ENCODE results near the gene CEND1.

Gene CEND1

DNA sequence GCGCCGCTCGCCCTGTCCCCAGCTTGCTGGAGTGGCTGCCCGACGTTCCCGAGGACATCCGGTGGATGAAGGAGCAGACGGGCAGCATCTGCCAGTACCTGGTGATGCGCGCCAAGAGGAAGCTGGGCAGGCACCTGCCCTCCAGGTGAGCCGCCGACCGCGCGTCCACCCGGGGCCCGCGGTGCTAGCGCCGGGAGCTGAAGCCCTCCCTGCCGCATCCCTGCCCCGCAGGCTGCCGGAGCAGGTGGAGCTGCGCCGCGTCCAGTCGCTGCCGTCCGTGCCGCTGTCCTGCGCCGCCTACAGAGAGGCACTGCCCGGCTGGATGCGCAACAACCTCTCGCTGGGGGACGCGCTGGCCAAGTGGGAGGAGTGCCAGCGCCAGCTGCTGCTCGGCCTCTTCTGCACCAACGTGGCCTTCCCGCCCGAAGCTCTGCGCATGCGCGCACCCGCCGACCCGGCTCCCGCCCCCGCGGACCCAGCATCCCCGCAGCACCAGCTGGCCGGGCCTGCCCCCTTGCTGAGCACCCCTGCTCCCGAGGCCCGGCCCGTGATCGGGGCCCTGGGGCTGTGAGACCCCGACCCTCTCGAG, 34.5 kb upstream of the CEND1 start:
- Mint-ChIP-seq H3K36me3 (ENCODE audit: insufficient read depth) (peaks cover 55% of the 10 kb centered on the region), H3K4me3 (no peak overlapping the region), H3K4me1 (ENCODE audit: low read depth in 2 of 2) (peaks cover 14 to 23% of the 10 kb centered on the region in 2 donors), H3K9me3 (no peaks in the 10 kb centered on the region), H3K27ac (peak overlapping the region in 1 of 2 donors; percentile 70), H3K27me3 (peaks cover 6 to 22% of the 10 kb centered on the region in 2 donors)
- ATAC-seq (replicated peaks) (no peak), DNase-seq (no peak)

DNA sequence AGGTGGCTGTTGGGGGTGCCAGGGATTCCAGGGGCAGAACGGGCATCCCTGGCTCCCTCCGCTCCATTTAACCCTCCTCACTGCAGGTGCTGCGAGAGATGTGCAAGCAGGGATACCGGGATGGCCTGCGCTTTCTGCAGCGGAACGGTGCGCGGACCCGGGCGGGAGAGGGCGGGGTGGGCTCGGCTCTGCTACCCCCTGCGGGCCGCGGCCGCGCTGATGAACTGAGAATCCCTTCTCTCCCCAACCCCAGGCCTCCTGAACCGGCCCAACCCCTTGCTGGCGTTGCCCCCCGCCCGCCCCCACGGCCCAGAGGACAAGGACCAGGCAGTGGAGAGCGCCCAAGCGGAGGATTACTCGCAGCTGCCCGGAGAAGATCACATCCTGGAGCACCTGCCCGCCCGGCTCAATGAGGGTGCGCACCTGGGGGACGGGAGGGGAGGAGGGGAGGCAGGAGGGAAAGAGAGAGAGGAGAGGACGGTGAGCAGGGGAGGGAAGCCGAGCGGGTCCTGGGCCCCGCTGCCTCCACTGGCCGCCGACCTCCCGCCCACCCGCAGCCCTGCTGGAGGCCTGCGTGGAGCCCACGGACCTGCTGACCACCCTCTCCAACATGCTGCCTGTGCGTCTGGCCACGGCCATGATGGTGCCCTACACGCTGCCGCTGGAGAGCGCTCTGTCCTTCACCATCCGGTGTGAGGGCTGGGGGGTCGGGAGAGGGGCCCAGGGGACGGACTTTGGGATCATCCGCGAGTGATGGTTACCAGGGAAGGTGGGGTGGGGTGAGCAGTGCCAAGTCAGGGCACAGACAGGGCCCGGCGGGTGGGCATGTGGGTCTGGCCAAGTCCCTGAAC, 33.8 kb upstream of the CEND1 start:
- Mint-ChIP-seq H3K36me3 (ENCODE audit: insufficient read depth) (peaks cover 57% of the 10 kb centered on the region), H3K4me1 (ENCODE audit: low read depth in 2 of 2) (peaks cover 14 to 19% of the 10 kb centered on the region in 2 donors), H3K27me3 (peaks cover 6 to 15% of the 10 kb centered on the region in 2 donors), H3K4me3 (peak overlapping the region in 1 of 2 donors; percentile 34), H3K9me3 (no peaks in the 10 kb centered on the region), H3K27ac (peak overlapping the region in 1 of 2 donors; percentile 70)
- DNase-seq (no peak), ATAC-seq (replicated peaks) (no peak)

DNA sequence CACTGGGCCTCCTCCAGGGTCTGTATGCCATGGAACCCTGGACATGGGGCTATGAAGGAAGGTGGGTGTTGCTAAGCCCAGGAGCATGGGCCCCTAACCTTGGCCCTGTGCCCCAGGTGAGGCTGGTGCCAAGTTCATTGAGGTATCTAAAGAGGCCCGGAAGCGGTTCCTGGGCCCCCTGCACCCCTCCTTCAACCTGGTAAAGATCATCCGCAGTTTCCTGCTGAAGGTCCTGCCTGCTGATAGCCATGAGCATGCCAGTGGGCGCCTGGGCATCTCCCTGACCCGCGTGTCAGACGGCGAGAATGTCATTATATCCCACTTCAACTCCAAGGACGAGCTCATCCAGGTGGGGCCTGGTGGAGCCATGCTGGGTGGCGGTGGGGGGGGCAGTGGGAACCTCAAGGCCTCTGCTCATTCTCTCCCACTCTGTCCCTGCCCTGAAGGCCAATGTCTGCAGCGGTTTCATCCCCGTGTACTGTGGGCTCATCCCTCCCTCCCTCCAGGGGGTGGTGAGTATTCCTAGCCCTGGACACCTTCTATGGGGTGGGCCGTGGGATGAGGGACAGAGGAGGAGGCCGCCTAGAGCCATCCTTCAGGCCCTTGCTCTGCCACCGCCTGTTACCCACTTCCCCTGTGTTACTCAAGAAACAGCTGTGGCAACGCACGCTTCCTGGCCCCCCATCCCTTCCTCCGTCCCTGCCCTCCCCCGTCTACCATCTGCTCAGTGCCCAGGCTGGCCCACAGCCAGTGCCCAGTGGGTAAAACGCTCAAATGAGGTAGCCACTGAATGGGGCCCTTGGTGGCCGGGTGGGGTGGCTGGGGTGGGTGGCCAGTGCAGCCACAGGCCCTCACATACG, 31.9 kb upstream of the CEND1 start:
- Mint-ChIP-seq H3K4me1 (ENCODE audit: low read depth in 2 of 2) (peaks cover 9 to 11% of the 10 kb centered on the region in 2 donors), H3K9me3 (no peaks in the 10 kb centered on the region), H3K27me3 (no peaks in the 10 kb centered on the region), H3K4me3 (peak overlapping the region; percentile 37 to 86), H3K36me3 (ENCODE audit: insufficient read depth) (peaks cover 53% of the 10 kb centered on the region), H3K27ac (peak overlapping the region in 1 of 2 donors; percentile 29)
- ATAC-seq (replicated peaks) = no peak
- DNase-seq = no peak

DNA sequence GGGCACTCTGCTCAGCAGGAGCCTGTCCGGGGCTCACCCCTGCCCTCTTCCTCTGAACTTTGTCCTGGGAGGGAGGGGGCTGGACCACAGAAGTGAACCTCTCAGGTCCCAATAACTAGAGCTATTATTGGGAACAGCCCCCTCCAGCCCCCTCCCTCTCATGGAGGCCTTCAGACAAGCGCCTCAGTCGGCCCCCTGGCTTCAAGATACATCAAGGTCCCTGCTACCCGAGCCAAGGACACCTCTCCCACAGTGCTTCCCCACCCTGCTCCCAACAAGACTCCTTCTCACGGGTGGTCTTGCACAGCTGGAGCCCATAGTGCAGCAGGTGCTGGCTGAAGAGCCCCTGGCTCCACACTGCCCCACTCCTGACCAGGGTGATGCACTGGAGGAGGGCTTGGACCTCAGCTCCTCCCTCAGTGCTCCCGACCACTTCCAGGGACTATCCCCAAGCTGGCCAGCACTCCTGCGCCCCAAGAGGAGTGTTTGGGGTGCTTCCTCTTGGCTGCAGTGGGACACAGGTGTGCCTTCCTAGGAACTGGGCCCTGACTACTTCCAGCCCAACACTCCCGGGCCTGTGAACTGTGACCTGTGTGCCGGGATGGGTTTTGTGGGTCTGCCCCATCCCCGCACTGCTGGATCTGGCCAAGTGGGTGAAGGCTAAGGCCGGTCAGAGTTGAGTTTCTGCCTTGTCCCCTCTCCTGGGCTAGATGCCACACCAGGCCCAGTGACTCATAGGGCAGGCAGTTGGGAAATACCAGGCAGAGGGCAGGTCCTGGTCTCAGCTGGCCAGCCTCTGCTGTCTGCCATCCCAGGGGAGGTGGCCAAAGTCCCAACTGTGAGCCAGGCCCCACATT, 31.0 kb upstream of the CEND1 start:
- no peak for ATAC-seq (replicated peaks)
- peak overlapping the region; percentile 83 to 86 for H3K4me3 Mint-ChIP-seq
- H3K27ac Mint-ChIP-seq = peak overlapping the region in 1 of 2 donors; percentile 60
- no peaks in the 10 kb centered on the region for H3K27me3 Mint-ChIP-seq
- DNase-seq = no peak
- no peaks in the 10 kb centered on the region for H3K9me3 Mint-ChIP-seq
- peaks cover 5 to 11% of the 10 kb centered on the region in 2 donors for H3K4me1 Mint-ChIP-seq (ENCODE audit: low read depth in 2 of 2)
- H3K36me3 Mint-ChIP-seq (ENCODE audit: insufficient read depth) = peaks cover 50% of the 10 kb centered on the region

DNA sequence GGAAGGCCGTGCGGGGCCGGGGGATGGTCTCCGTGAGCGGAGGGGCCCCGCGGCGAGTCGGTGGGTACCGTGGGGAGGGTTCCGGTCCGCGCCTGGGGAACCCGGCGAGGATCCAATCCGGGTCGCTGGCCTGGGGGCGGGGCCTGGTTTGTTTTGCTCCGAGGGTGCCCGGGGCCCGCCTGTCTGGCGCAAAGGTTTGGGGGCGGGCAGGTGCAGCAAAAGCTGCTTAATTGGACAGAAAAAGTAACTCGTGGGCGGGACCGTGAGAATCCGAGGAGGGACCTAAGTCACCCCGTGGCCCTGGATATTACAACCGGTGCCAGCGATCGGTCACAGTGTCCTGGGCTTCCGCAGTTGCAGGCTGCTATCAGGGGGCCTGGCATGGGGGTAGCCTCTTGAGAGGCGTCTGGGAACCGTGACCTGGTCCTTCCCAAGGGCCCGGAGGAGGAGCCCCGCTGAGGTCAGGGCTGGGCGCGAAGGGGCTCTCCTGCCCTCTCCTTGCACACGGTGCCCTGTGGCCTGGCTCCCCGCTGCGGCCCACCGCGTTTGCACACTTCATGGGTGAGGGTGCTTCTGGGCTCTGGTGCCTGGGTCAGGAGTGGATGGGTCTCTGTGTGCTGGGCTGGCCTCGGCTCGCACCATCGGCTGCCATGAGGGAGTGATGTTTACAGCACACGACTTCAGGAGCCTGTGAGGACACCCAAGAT, 30.2 kb upstream of the CEND1 start:
- Mint-ChIP-seq H3K4me3 (peak overlapping the region; percentile 83 to 86), H3K27ac (peak overlapping the region; percentile 80 to 89), H3K9me3 (no peaks in the 10 kb centered on the region), H3K27me3 (no peaks in the 10 kb centered on the region), H3K4me1 (ENCODE audit: low read depth in 2 of 2) (peaks cover 5 to 11% of the 10 kb centered on the region in 2 donors), H3K36me3 (ENCODE audit: insufficient read depth) (peaks cover 42% of the 10 kb centered on the region)
- ATAC-seq (replicated peaks) (peak; percentile 77), DNase-seq (peak; percentile 93 to 97 (median 96))

DNA sequence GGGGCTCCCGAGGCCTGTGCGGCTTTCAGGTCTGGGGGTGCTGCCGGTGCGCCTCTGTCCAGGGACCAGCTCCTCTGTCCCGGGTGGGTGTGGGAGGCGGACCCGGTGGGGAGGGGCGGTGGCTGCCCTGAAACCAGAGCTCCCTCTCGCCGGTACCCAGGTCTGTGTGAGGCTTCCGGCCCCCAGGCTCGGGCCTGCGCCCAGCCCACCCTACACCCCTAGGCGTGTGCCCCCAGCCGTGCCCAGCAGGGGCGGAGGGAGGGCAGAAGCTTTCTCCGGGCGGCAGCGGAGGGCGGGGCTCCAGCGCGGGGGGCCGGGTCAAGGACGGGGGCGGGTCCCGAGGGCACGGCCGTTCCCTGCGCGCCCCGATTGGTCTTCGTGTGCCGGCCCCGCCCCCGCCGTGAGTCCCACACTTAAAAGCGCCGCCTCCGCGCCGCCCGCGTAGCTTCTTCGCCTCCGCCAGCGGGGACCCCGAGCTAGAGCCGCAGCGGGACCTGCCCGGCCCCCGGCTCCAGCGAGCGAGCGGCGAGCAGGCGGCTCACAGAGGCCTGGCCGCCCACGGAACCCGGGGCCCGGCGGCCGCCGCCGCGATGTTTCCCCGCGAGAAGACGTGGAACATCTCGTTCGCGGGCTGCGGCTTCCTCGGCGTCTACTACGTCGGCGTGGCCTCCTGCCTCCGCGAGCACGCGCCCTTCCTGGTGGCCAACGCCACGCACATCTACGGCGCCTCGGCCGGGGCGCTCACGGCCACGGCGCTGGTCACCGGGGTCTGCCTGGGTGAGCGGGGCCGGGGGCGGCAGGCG, 29.4 kb upstream of the CEND1 start:
- Mint-ChIP-seq H3K4me3 (peak overlapping the region; percentile 83 to 86), H3K27ac (peak overlapping the region; percentile 80 to 89), H3K9me3 (no peaks in the 10 kb centered on the region), H3K4me1 (ENCODE audit: low read depth in 2 of 2) (peaks cover 5 to 11% of the 10 kb centered on the region in 2 donors), H3K27me3 (no peaks in the 10 kb centered on the region), H3K36me3 (ENCODE audit: insufficient read depth) (peaks cover 40% of the 10 kb centered on the region)
- ATAC-seq (replicated peaks) = peak; percentile 71
- DNase-seq = peak; percentile 89 to 90 (median 90)

DNA sequence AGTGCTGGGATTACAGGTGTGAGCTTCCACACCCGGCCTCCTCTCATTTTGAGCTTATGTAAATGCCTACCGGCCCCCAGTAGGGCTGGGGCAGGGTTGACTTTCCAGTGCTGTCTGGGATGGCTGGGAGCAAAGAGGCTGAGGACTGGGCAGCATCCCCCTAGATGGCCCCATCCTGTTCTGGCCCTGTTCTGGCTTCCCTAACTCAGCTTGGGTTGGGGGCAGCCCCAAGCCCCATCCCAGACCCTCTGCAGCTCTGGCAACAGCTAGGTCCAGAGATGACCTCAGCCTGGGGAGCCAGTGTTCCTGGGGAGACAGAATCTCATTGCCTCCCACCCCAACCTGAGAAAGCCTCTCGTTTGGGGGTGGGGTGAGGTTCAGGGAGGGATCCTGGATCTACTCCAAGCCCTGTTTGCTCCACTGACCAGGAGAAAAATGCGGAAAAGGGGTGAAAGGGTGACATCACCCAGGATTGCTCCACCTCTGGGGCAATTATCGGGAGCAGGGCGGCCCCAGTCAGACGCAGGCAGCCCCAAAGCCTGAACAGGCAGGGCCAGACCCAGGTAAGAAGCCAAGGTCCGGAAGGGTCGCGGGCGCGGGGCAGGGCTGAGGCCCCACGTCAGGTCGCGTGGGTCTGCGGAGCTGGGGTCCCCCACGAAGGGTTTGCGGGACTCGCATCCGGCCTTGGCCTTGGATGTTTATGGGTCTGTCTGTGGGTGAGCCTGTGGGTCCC, 28.7 kb upstream of the CEND1 start, which contains the start of gene PNPLA2:
TSS of gene PNPLA2 (plus strand) at position 519 of the 733 bp plus-strand sequence. CDS start 805 bp downstream, outside the sequence.
- ATAC-seq (replicated peaks) = no peak
- Mint-ChIP-seq H3K27me3 (no peaks in the 10 kb centered on the region), H3K27ac (peak within 1 kb of the TSS; percentile 80 to 89), H3K9me3 (no peaks in the 10 kb centered on the region), H3K36me3 (ENCODE audit: insufficient read depth) (peaks cover 40% of the 10 kb centered on the region), H3K4me1 (ENCODE audit: low read depth in 2 of 2) (peaks cover 5 to 11% of the 10 kb centered on the region in 2 donors), H3K4me3 (peak within 1 kb of the TSS; percentile 83 to 86)
- no peak for DNase-seq

DNA sequence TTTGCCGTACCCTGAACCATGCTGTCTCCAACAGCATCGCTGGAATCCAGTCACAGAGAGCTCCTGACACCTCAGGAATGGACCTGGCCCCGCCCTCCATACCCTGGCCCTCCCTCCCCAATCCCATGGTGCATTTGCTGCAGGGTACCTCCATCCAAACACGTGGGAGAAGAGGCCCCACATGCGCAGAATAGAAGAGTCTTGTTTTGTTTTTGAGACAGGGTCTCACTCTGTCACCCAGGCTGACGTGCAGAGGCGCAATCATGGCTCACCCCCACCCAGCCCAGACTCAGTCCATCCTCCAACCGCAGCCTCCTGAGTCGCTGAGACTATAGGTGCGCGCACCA, 26.5 kb upstream of the CEND1 start:
- H3K36me3 Mint-ChIP-seq (ENCODE audit: insufficient read depth) = peaks cover 34% of the 10 kb centered on the region
- no peak overlapping the region for H3K4me3 Mint-ChIP-seq
- H3K4me1 Mint-ChIP-seq (ENCODE audit: low read depth in 2 of 2) = peaks cover 12 to 19% of the 10 kb centered on the region in 2 donors
- no peak overlapping the region for H3K27ac Mint-ChIP-seq
- DNase-seq = no peak
- no peaks in the 10 kb centered on the region for H3K9me3 Mint-ChIP-seq
- no peaks in the 10 kb centered on the region for H3K27me3 Mint-ChIP-seq
- ATAC-seq (replicated peaks) = no peak

DNA sequence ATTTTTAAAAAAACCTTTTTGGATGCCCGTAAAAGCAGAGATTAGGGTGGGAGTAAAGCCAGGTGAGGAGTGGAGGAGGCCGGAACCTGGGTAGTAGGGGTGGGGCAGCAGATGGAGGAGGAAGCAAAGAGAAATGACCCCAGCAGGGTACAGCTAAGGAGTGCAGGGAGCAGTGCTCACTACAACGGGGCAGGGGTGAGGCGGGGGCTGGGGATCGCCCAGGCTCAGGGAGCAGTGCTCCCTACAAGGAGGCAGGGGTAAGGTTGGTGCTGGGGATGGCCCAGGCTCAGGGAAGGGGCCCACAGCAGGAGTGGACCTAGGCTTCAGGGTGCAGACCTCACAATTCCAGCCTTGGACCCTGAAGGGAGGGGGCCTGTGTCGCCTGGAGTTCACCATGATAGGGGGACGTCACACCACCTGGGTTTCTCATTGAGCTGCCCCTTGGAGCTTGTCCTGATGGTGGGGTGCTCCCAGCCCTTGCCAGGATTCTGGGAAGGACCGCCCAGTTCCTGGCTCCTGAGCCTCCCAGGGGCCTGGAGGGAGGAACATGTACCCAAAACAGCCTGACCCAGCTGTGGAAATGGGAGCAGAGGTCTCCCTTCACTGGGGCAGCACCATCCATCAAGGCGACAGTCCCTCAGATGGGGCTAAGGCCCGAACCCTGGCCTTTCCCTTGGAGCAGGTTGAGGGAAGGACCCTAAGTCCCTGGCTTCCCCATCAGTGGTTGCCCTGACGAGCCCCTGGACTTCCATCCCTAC, 26.0 kb upstream of the CEND1 start:
- H3K27me3 Mint-ChIP-seq = no peaks in the 10 kb centered on the region
- ATAC-seq (replicated peaks) (no peak), DNase-seq (no peak)
- H3K9me3 Mint-ChIP-seq = no peaks in the 10 kb centered on the region
- no peak overlapping the region for H3K4me3 Mint-ChIP-seq
- H3K36me3 Mint-ChIP-seq (ENCODE audit: insufficient read depth) = peaks cover 34% of the 10 kb centered on the region
- peaks cover 14 to 19% of the 10 kb centered on the region in 2 donors for H3K4me1 Mint-ChIP-seq (ENCODE audit: low read depth in 2 of 2)
- no peak overlapping the region for H3K27ac Mint-ChIP-seq

DNA sequence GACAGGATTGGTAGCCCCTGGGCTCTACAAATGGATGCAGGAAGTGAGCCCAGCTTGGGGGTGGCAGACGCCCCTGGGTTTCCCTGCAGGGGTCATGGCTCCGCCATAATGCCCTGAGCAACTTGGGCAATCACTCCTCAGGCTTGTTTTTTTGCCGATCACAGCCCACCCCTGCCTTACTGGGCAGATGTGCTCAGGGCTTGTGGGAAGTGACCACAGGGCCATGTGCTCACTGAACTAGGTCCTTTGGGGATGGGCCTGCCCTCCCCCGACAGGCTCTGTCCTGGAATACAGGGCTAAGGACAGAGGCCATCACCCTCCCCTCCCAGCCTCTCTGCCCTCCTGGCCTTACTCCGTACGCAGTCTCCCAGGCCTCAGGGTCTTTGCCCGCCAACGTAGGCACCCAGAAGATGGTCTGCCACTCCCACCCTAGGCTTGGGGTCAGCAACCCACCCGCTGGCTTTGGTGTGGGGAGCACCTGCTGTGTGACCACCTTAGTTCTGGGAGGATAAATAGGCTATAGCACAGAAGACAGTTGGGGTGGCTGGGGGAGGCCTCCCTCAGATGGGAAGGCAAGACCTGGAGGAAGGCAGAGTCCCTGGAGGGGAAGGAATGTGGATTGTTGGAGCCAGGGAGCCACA, 23.7 kb upstream of the CEND1 start:
- ATAC-seq (replicated peaks) (no peak), DNase-seq (no peak)
- no peak overlapping the region for H3K27ac Mint-ChIP-seq
- peaks cover 24 to 27% of the 10 kb centered on the region in 2 donors for H3K4me1 Mint-ChIP-seq (ENCODE audit: low read depth in 2 of 2)
- no peak overlapping the region for H3K4me3 Mint-ChIP-seq
- peaks cover 37% of the 10 kb centered on the region for H3K36me3 Mint-ChIP-seq (ENCODE audit: insufficient read depth)
- no peaks in the 10 kb centered on the region for H3K9me3 Mint-ChIP-seq
- no peaks in the 10 kb centered on the region for H3K27me3 Mint-ChIP-seq

Data from effector memory CD8-positive, alpha-beta T cell (primary cell).